GOT3 (cell line): Measurements from ENCODE around the gene DCT.
"Not testable (repeated sequence)": the region's sequence is repeated elsewhere in the genome, so short reads cannot be mapped to it uniquely, and the experiment has no call there.

Experiments used
- DNase-seq: peaks from one replicate; lab custom pipeline; 2025; ENCODE audit warnings: mixed read lengths; lab: John Stamatoyannopoulos, UW

Gene DCT

GRCh38 chr13:94479616-94480015, at the start of gene DCT:
TSS of gene DCT (minus strand) at chr13:94479682. CDS start at chr13:94479255, 427 bp downstream.
- DNase-seq = no peak

- not testable (repeated sequence) for DNase-seq
Observed at GRCh38 chr13:94526956-94527355, 47.5 kb upstream of the DCT start.

- no peak for DNase-seq
Observed at GRCh38 chr13:94525781-94526180, 46.3 kb upstream of the DCT start.

- no peak for DNase-seq
Observed at GRCh38 chr13:94524407-94524806, 44.9 kb upstream of the DCT start.

GRCh38 chr13:94520001-94520400, 40.5 kb upstream of the DCT start:
- no peak for DNase-seq

GRCh38 chr13:94516456-94516855, 37.0 kb upstream of the DCT start:
- no peak for DNase-seq

- no peak for DNase-seq
Observed at GRCh38 chr13:94515911-94516310, 36.4 kb upstream of the DCT start.

GRCh38 chr13:94515374-94515773, 35.9 kb upstream of the DCT start:
- no peak for DNase-seq

- DNase-seq = no peak
Observed at GRCh38 chr13:94513026-94513425, 33.5 kb upstream of the DCT start.

GRCh38 chr13:94505730-94506129, 26.2 kb upstream of the DCT start:
- DNase-seq = no peak

GRCh38 chr13:94503851-94504250, 24.4 kb upstream of the DCT start:
- no peak for DNase-seq

- DNase-seq = not testable (repeated sequence)
Observed at GRCh38 chr13:94498831-94499230, 19.3 kb upstream of the DCT start.

- DNase-seq = no peak
Observed at GRCh38 chr13:94495806-94496205, 16.3 kb upstream of the DCT start.

- DNase-seq = no peak
Observed at GRCh38 chr13:94494026-94494425, 14.5 kb upstream of the DCT start.

- no peak for DNase-seq
Observed at GRCh38 chr13:94487043-94487442, 7.6 kb upstream of the DCT start.

GRCh38 chr13:94483970-94484369, 4.5 kb upstream of the DCT start:
- no peak for DNase-seq

- DNase-seq = no peak
Observed at GRCh38 chr13:94481941-94482340, 2.5 kb upstream of the DCT start.

GRCh38 chr13:94480672-94481145, 1.2 kb upstream of the DCT start:
- no peak for DNase-seq

- DNase-seq = no peak
Observed at GRCh38 chr13:94478913-94479312, 569 bp downstream of the DCT start.

- no peak for DNase-seq
Observed at GRCh38 chr13:94470126-94470525, 9.4 kb downstream of the DCT start.

- DNase-seq = no peak
Observed at GRCh38 chr13:94464771-94465170, 14.7 kb downstream of the DCT start.

GRCh38 chr13:94462670-94463069, 16.8 kb downstream of the DCT start:
- no peak for DNase-seq

GRCh38 chr13:94459116-94459515, 20.4 kb downstream of the DCT start:
- DNase-seq = no peak

GRCh38 chr13:94455414-94455813, 24.1 kb downstream of the DCT start:
- DNase-seq = no peak

- DNase-seq = no peak
Observed at GRCh38 chr13:94454906-94455305, 24.6 kb downstream of the DCT start.
